ELR (cell line): ENCODE measurements around the gene UTRN.

Experiments
- DNase-seq: peaks from one replicate; pipeline ENCODE4 v3.0.0-alpha.2; 2015; ENCODE audit warnings: low read depth

The UTRN gene

GRCh38 chr6:144283646-144284477, 1.3 kb upstream of the UTRN start:
- DNase-seq, result peak; percentile 65

GRCh38 chr6:144284478-144284782, 705 bp upstream of the UTRN start:
- no peak for DNase-seq

- DNase-seq, result no peak
These were observed 338 bp downstream of the UTRN start for GRCh38 chr6:144285548-144285797.

- DNase-seq, result peak; percentile 72
These were observed 815 bp downstream of the UTRN start for GRCh38 chr6:144285798-144286502.

GRCh38 chr6:144286503-144287393, 1.6 kb downstream of the UTRN start:
- DNase-seq, result peak; percentile 97

GRCh38 chr6:144289006-144289405, 3.9 kb downstream of the UTRN start:
- peak; percentile 8 for DNase-seq

- DNase-seq, result peak; percentile 15
These were observed 7.2 kb downstream of the UTRN start for GRCh38 chr6:144292372-144292771.

GRCh38 chr6:144294016-144294415, 8.9 kb downstream of the UTRN start:
- peak; percentile 93 for DNase-seq

- DNase-seq, result peak; percentile 14
These were observed 10.1 kb downstream of the UTRN start for GRCh38 chr6:144295211-144295610.

GRCh38 chr6:144295981-144296767, 11.0 kb downstream of the UTRN start:
- no peak for DNase-seq

GRCh38 chr6:144296973-144297372, 11.8 kb downstream of the UTRN start:
- DNase-seq, result no peak

GRCh38 chr6:144297511-144298100, 12.5 kb downstream of the UTRN start:
- DNase-seq, result no peak

GRCh38 chr6:144298194-144298593, 13.1 kb downstream of the UTRN start:
- no peak for DNase-seq

- DNase-seq, result no peak
These were observed 13.8 kb downstream of the UTRN start for GRCh38 chr6:144298916-144299315.

- DNase-seq, result peak; percentile 13
These were observed 17.7 kb downstream of the UTRN start for GRCh38 chr6:144302701-144303372.

- DNase-seq, result no peak
These were observed 19.2 kb downstream of the UTRN start for GRCh38 chr6:144304223-144304848.

- DNase-seq, result no peak
These were observed 20.4 kb downstream of the UTRN start for GRCh38 chr6:144305567-144305966.

GRCh38 chr6:144305985-144306384, 20.9 kb downstream of the UTRN start:
- DNase-seq, result peak; percentile 71

- no peak for DNase-seq
These were observed 22.7 kb downstream of the UTRN start for GRCh38 chr6:144307880-144308279.

GRCh38 chr6:144310765-144311164, 25.6 kb downstream of the UTRN start:
- DNase-seq, result no peak

- no peak for DNase-seq
These were observed 26.2 kb downstream of the UTRN start for GRCh38 chr6:144311361-144311760.
